ENCODE measurements around the gene RRP7A.
A peak's percentile ranks its signal among the peaks of the same experiment; 100 is the strongest.
"Not testable (repeated sequence)": the region's sequence is repeated elsewhere in the genome, so short reads cannot be mapped to it uniquely, and the experiment has no call there.

Gene RRP7A

GRCh38 chr22:42536166-42536565 lies 16.6 kb upstream of the RRP7A start:
- DNase-seq (no peak), ATAC-seq (no peak)

- not testable (repeated sequence) for ATAC-seq, DNase-seq
Observed at GRCh38 chr22:42535082-42535731, 15.6 kb upstream of the RRP7A start.

- ATAC-seq, result no peak
- DNase-seq, result no peak
Observed at GRCh38 chr22:42533638-42533977, 14.0 kb upstream of the RRP7A start.

DNA sequence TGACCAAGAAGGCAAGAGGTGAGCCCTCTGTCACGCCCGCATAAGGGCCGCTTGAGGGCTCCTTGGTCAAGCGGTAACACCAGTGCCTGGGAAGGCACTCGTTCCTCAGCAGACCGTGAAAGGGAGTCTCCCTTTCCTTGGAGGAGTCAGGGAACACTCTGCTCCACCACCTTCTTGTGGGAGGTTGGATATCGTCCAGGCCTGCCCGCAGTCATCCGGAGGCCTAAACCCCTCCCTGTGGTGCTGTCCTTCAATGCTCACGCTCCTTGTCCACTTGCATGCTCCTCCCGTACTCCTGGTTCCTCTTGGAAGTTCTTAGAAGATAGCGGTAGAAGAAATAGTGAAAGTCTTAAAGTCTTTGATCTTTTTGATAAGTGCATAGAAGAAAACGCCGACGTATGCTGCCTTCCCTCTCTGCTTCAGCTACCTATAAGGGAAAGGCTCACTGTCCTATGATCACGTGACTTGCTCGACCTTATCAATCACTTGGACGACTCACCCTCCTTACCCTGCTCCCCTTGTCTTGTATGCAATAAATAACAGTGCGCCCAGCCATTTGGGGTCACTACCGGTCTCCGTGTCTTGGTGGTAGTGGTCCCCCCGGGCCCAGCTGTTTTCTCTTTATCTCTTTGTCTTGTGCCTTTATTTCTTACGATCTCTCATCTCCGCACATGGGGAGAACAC lies 11.9 kb upstream of the RRP7A start:
- DNase-seq, ATAC-seq: not testable (repeated sequence)

- not testable (repeated sequence) for DNase-seq
Observed at GRCh38 chr22:42529435-42529834, 9.8 kb upstream of the RRP7A start.

DNA sequence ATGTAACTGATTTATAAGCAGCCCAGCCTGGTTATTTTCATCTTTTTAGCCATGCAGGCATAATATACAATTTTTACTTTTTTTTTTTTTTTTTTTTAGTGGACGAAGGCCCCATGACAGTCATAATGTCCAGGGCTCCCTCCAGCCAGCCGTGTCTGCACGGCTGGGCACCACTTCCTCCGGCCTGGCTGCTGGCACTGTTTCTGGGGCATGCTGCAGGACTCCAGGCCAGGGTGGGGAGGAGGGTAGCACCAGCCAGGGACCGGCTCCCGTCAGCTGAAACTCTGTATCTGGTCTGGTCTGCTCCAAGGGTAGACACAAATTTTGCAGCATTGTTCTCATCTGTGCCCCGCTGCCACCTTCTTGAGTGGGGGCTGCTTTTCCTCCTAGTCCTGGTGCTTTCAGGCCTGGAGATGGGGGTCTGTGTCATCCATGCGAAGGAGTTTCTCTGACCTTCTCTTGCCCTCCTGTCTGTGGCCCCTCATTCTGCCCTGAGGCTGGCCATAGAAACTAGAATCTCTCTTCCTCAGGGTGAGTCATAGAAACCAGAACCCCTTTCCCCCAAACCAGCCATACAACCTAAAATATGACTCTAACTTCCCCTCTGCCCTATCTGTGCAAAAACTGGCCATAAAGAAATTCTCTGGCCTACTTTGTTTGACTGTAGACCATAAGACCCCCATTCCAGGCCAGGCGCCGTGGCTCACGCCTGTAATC lies 9.2 kb upstream of the RRP7A start:
- DNase-seq, result no peak
- peak; percentile 87 for ATAC-seq

More at GRCh38 chr22:42529435-42529834, 9.8 kb upstream of the RRP7A start:
- ATAC-seq, result not testable (repeated sequence)

DNA sequence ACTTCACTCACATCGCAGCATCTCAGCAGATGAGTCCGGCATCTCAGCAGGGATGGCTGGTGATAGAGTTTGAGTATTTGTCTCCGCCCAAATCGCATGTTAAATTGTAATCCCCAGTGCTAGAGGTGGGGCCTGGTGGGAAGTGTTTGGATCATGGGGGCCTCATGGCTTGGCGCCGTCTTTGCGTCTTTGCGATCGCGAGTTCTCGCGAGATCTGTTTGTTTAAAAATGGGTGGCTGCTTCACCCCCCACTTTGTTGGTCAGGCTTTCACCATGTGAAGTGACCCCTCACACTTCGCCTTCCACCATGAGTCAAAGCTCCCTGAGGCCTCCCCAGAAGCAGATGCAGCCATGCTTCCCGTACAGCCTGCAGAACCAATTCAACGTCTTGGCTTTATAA lies 3.0 kb upstream of the RRP7A start:
- no peak for ATAC-seq
- DNase-seq, result no peak

DNA sequence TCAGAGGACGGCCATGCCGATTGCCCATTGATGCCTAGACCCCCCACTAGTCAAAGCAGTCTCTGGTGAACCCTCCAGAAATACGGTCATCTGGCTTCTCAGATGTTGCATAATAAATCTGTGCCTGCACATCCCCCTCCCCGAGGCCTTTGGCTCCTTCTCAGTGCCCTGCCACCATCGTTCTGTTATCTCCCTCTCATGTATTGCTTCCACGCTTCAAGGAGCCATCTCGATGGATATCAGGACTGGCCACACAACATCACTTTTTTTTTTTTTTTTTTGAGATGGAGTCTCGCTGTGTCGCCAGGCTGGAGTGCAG lies 1.6 kb upstream of the RRP7A start:
- ATAC-seq (no peak), DNase-seq (no peak)

DNA sequence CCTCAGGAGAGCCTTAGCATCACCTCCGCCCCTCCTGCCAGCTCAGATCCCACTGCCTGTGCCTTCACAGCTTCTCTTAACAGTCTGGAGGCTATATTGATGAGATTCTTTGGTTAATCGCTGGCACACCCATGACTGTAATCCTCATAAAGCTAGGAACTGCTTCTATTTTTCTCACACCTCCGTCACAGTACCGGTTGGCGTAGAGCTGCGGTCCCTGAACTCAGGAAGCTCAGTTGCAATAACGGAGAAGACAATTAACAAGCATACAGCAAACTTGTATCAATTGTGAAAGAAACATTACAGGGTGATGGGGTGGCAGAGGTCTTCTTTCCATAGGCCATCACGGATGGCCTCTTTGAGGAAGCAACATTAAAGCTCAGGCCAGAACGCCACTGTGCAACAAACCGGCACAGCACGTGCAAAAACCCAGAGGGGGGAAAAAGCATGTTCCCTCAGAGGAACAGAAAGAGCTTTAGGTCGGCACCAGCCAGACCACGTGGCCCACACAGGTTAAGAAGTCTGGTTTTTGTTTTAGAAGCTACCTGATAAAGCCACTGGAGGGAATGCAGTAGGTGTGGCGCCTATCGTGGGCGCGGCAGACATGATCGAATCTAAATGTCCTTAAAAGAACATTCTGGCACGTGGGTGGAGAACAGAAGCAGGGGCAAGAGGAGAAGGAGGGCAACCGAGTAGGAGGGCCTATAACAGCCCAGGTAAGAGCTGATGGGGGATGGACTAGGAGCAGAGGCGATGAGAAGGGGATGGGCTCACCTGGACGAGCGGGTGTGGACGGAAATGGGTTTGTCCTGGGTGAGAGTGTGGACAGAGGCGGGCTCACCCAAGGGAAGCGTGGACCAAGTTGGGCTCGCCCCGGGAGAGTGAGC lies 715 bp downstream of the RRP7A start:
- ATAC-seq, result peak; percentile 24
- not testable (repeated sequence) for DNase-seq

DNA sequence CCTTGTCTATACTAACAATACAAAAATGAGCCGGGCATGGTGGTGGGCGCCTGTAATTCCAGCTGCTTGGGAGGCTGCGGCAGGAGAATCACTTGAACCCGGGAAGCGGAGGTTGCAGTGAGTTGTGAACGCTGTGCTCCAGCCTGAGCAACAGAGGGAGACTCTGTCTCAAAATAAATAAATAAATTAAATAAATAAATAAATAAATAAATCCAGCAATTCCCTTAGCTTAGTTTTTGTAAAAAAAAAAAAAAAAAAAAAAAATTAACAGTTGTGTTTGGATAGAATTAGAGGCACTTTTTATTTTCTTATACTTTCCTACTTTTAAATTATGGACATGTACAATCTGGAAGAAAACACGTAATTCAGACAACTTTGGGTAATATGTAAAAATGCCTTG lies 2.5 kb downstream of the RRP7A start:
- not testable (repeated sequence) for ATAC-seq, DNase-seq

- ATAC-seq (no peak), DNase-seq (no peak)
Observed at GRCh38 chr22:42515896-42516295, 3.7 kb downstream of the RRP7A start.

- not testable (repeated sequence) for DNase-seq, ATAC-seq
Observed at GRCh38 chr22:42515304-42515703, 4.3 kb downstream of the RRP7A start.

- not testable (repeated sequence) for ATAC-seq, DNase-seq
Observed at GRCh38 chr22:42514331-42514730, 5.3 kb downstream of the RRP7A start.

DNA sequence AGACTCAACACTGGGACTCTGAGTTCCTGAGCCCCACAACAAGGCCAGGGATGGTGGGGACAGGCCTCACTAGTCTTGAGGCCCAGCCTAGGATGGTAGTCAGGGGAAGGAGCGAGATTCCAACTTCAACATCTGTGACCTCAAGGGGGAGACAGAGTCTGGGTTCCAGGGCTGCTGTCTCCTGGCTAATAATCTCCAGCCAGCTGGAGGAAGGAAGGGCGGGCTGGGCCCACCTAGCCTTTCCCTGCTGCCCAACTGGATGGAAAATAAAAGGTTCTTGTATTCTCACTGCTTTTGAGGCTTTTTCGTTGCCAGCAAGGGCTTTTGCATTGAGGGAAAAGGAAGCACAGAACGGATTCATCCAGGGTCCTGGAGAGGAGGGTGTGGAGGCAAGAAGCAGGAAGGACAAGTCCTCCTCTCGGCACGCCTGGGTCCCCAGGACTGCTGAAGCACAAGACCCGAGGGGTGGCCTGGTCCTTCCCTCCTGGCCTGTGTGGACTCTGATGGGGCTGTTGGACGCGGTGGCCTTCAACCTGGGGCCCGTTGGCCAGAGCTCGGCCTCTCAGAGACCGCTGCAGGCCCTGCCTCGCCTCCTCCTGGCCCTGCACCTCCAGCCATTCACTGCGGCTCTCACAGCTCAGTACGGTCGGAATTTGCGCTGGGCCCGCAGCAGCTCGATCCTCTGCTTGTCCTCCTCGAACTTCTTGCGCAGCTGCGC lies 7.2 kb downstream of the RRP7A start:
- not testable (repeated sequence) for DNase-seq, ATAC-seq

DNA sequence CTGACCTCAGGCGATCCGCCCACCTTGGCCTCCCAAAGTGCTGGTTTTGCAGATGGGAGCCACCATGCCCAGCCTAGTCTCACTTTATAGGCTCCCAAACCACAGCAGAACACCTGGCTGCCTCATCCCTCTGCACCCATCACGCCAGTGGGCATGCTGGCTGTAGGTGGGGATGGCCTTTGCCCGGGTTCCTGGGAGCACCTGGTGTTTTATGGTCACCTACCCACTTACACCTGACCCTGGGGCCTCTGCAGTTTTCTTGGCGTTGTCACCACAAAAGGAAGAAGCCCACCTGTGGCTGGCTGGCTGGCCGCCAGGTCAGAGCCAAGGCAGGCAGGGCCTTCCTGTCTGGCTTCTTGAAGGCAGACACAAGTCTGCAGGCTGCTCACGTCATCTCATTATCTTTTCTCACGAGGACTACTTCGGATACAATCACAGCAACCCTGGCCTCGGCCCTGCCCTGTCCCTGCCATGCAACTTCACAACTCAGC lies 8.2 kb downstream of the RRP7A start:
- DNase-seq, result no peak
- no peak for ATAC-seq

GRCh38 chr22:42509548-42509947 lies 10.0 kb downstream of the RRP7A start:
- DNase-seq (no peak), ATAC-seq (no peak)

- not testable (repeated sequence) for DNase-seq
- ATAC-seq, result peak; percentile 15
Observed at GRCh38 chr22:42508975-42509364, 10.6 kb downstream of the RRP7A start.

DNA sequence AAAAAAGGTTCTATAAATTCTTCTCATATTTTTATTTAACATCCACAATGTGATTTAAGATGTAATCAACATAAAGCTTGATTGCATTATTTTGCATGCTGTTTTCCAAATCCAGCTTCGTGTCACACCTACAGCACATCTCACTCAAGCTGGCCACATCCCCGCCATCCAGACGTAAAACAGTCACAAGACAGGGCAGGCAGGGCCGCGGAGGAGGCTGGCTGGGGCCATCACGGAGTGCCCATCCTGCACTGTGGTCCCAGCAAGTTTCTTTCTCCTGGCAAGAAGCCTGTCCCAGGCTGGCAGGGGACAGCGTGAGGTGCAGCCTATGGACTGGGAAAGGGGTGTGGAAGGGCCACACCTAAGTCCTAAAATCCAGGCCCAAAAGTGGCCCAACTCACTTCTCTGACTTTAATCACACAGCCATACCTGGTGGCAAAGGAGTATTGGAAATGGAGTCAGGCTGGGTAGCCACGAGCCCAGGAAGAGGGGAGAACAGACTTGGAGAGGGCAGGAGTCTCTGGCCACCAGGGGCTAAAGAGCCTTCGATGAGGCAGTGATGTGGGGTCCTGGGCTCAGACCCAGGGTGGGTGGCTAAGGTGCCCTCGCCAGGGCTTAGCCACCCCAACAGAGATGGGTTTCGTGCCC lies 11.1 kb downstream of the RRP7A start:
- peak; percentile 7 for ATAC-seq
- not testable (repeated sequence) for DNase-seq

DNA sequence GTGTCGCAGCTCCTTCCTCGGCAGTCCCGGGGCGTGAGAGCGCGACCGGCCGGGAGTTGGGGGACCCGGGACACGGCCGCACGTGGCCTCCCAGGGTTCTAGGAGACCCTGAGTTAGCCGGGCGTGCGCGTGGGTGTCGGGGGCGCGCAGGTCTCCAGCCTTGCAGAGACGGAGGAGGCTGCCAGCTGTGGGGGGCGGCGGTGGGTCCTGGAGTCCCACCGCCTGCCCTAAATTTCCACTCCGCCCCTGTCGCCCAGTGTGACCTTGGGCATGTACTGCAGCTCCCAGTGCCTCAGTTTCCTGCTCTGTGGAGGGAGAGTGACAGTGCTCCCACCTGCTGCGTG lies 18.8 kb downstream of the RRP7A start:
- no peak for DNase-seq
- ATAC-seq, result no peak

GRCh38 chr22:42500161-42500835 lies 19.3 kb downstream of the RRP7A start:
- peak; percentile 93 for ATAC-seq
- peak; percentile 86 for DNase-seq

Measured in stimulated activated naive CD8-positive, alpha-beta T cell treated with anti-CD3 and anti-CD28 coated beads, Interleukin-15, Interleukin-2, amounts not matched to agents 100 U/mL and 50 U/mL, for 24 hours (primary cell).